DND-41 (cell line): ENCODE data around the gene MT1E.
"Not testable (repeated sequence)": the region's sequence is repeated elsewhere in the genome, so short reads cannot be mapped to it uniquely, and the experiment has no call there.

ENCODE experiments used
- ATAC-seq: fragments of 200-7000 bp; cut with Tn5 transposase; 3 replicates; pipeline ENCODE4 v1.9.1; 2021; ENCODE audit warnings: low read depth; ENCODE audit not compliant: insufficient read depth
- DNase-seq: peaks from one replicate; pipeline ENCODE4 v3.0.0-alpha.2; 2020
- H2AFZ ChIP-seq: 2 replicates; pipeline ENCODE4 v1.6.0; 2012; ENCODE audit warnings: low read depth, low read length
- H3K27ac ChIP-seq: 2 replicates; pipeline ENCODE4 v1.5.1; 2012; ENCODE audit warnings: low read length, inconsistent platforms
- H3K27me3 ChIP-seq: fragments of 200-600 bp; sonication (generic); 2 replicates; pipeline ENCODE4 v1.6.0; 2012; ENCODE audit warnings: low read length, mild to moderate bottlenecking, inconsistent platforms; ENCODE audit not compliant: insufficient read depth, poor library complexity
- H3K36me3 ChIP-seq: 2 replicates; pipeline ENCODE4 v1.5.1; 2012; ENCODE audit warnings: low read length, inconsistent platforms; ENCODE audit not compliant: insufficient read depth
- H3K4me1 ChIP-seq: 2 replicates; pipeline ENCODE4 v1.5.1; 2012; ENCODE audit warnings: mild to moderate bottlenecking, low read length; ENCODE audit not compliant: insufficient read depth
- H3K4me2 ChIP-seq: 2 replicates; pipeline ENCODE4 v1.6.0; 2012; ENCODE audit warnings: mild to moderate bottlenecking, moderate library complexity, low read length, inconsistent platforms; ENCODE audit not compliant: insufficient read depth
- H3K4me3 ChIP-seq, 2 experiments: fragments of 200-600 bp in 1 of 2; shearing (Covaris generic) in 1 of 2; 2 replicates each; pipeline ENCODE4 v1.5.1; 2012 to 2016; ENCODE audit warnings: inconsistent platforms in 2 of 2, low read length in 2 of 2, mild to moderate bottlenecking in 2 of 2, low read depth in 1 of 2, moderate library complexity in 1 of 2
- H3K79me2 ChIP-seq: 2 replicates; pipeline ENCODE4 v1.6.0; 2012; ENCODE audit warnings: low read length, inconsistent platforms; ENCODE audit not compliant: insufficient read depth
- H3K9ac ChIP-seq: 2 replicates; pipeline ENCODE4 v1.6.0; 2012; ENCODE audit warnings: low read depth, mild to moderate bottlenecking, inconsistent platforms, low read length, moderate library complexity
- H3K9me3 ChIP-seq: 2 replicates; pipeline ENCODE4 v1.5.1; 2012; ENCODE audit warnings: low read length, moderate library complexity, mild to moderate bottlenecking, inconsistent platforms; ENCODE audit not compliant: insufficient read depth, severe bottlenecking
- H4K20me1 ChIP-seq: 2 replicates; pipeline ENCODE4 v1.6.0; 2012; ENCODE audit warnings: low read length; ENCODE audit not compliant: insufficient read depth
- CTCF ChIP-seq: IDR thresholded peaks from 2 replicates; pipeline ENCODE4 v1.5.1; 2012; ENCODE audit warnings: borderline replicate concordance, low read length, moderate library complexity, mild to moderate bottlenecking; ENCODE audit not compliant: poor library complexity, severe bottlenecking; ENCODE audit errors: extremely low read depth
- EZH2 ChIP-seq: IDR thresholded peaks from 3 replicates; pipeline ENCODE4 v1.6.1; 2012; ENCODE audit warnings: borderline replicate concordance, low read depth, mild to moderate bottlenecking, moderate library complexity, low read length, inconsistent platforms; ENCODE audit not compliant: severe bottlenecking

Gene MT1E

GRCh38 chr16:56670620-56670934 lies 45.0 kb downstream of the MT1E start:
- Histone ChIP-seq H3K79me2 (no peaks in the 10 kb centered on the region), H3K4me3 (no peak overlapping the region), H3K4me1 (no peaks in the 10 kb centered on the region), H2AFZ (no peak overlapping the region), H3K27ac (no peak overlapping the region), H3K9ac (no peak overlapping the region), H4K20me1 (no peaks in the 10 kb centered on the region), H3K4me2 (no peak overlapping the region), H3K36me3 (no peaks in the 10 kb centered on the region), H3K27me3 (peaks cover 40% of the 10 kb centered on the region), H3K9me3 (no peaks in the 10 kb centered on the region)
- TF ChIP-seq EZH2 (no peak), CTCF (no peak)
- no peak for DNase-seq
- no peak for ATAC-seq

- H3K36me3 ChIP-seq, H3K27ac ChIP-seq, H3K4me1 ChIP-seq, ATAC-seq, H3K4me2 ChIP-seq, H4K20me1 ChIP-seq, H3K9ac ChIP-seq, DNase-seq, H3K4me3 ChIP-seq, H3K9me3 ChIP-seq, H2AFZ ChIP-seq, H3K79me2 ChIP-seq: not testable (repeated sequence)
- peaks cover 44% of the 10 kb centered on the region for H3K27me3 ChIP-seq
Measured at GRCh38 chr16:56671691-56672090, 46.1 kb downstream of the MT1E start.

GRCh38 chr16:56672171-56672570 lies 46.6 kb downstream of the MT1E start:
- not testable (repeated sequence) for H3K4me2 ChIP-seq, H3K4me3 ChIP-seq, H3K4me1 ChIP-seq

GRCh38 chr16:56672761-56673536 lies 47.4 kb downstream of the MT1E start:
- Histone ChIP-seq H3K27me3 (peaks cover 40% of the 10 kb centered on the region), H3K9ac (no peak overlapping the region), H3K4me1 (peaks cover 2% of the 10 kb centered on the region; the same call in 1 of the 2 replicates), H3K36me3 (no peaks in the 10 kb centered on the region), H3K4me3 (no peak overlapping the region), H3K79me2 (no peaks in the 10 kb centered on the region), H3K4me2 (no peak overlapping the region), H2AFZ (no peak overlapping the region), H4K20me1 (no peaks in the 10 kb centered on the region), H3K27ac (no peak overlapping the region), H3K9me3 (no peaks in the 10 kb centered on the region)
- ATAC-seq, result no peak
- TF ChIP-seq CTCF, result no peak
- no peak for TF ChIP-seq EZH2
- DNase-seq, result no peak

More at GRCh38 chr16:56672171-56672570, 46.6 kb downstream of the MT1E start:
- H3K9me3 ChIP-seq, H4K20me1 ChIP-seq, H3K79me2 ChIP-seq, H3K27ac ChIP-seq, H3K9ac ChIP-seq, H2AFZ ChIP-seq, H3K36me3 ChIP-seq, ATAC-seq, DNase-seq: not testable (repeated sequence)
- H3K27me3 ChIP-seq, result peaks cover 45% of the 10 kb centered on the region
